K562 (cell line): ENCODE results near the gene RBMX. TPM values are rescaled to one million over a fixed set of nuclear protein-coding genes. Genes with fewer than 3 reads are reported as not detected.

Experiments
- ATAC-seq: fragments of 200-7000 bp; cut with Tn5 transposase; 3 replicates; pipeline ENCODE4 v1.9.1; 2020; ENCODE audit warnings: moderate library complexity
- BruUV-seq: library from RNA; stranded (reverse); fragments of 400-500 nt; replicated peaks from 2 replicates; lab custom pipeline; 2021; lab: Mats Ljungman, UMichigan
- CTCF ChIA-PET: fragments of 300-600 bp; formaldehyde crosslinking; extraction: SDS; loops from one replicate; lab custom pipeline; 2021; ENCODE audit warnings: low intra/inter-chr PET ratio; lab: Yijun Ruan, JAX
- POLR2A ChIA-PET: fragments of 300-600, 350-650 bp; sonication (Branson Sonifier 250); formaldehyde crosslinking; extraction: SDS; loops from one replicate; lab custom pipeline; 2021; ENCODE audit warnings: antibody characterized with exemption, inconsistent platforms; lab: Yijun Ruan, JAX
- DNase-seq, 4 experiments: peaks; one replicate each; pipeline versions ENCODE4 v3.0.0 to v3.0.0-alpha.2; 2011 to 2018; ENCODE audit warnings: low spot score in 3 of 4, mixed read lengths in 3 of 4; ENCODE audit errors: extremely low read depth in 1 of 4
- FAIRE-seq: peaks from 2 replicates; lab custom pipeline; 2011; peaks lifted over from hg19 to GRCh38; lab: Jason Lieb, UNC
- H2AFZ ChIP-seq: 2 replicates; pipeline ENCODE4 v1.6.0; 2011; ENCODE audit warnings: low read depth, low read length, control low read depth, inconsistent platforms
- H3K27ac ChIP-seq: fragments of 200-600 bp; 3 replicates; pipeline ENCODE4 v1.8.0; 2011; ENCODE audit warnings: low read depth, mild to moderate bottlenecking, control low read depth, inconsistent platforms, low read length, moderate library complexity, mixed read lengths; ENCODE audit errors: extremely low read depth
- H3K27me3 ChIP-seq, 2 experiments: fragments of 300-600 bp in 1 of 2; 2 replicates in 1 of 2; 3 replicates in 1 of 2; pipeline versions ENCODE4 v1.6.0 to v1.8.0; 2011; ENCODE audit warnings: inconsistent platforms in 2 of 2, low read length in 2 of 2, mild to moderate bottlenecking in 1 of 2, mixed read lengths in 1 of 2, moderate library complexity in 1 of 2; ENCODE audit not compliant: control insufficient read depth in 2 of 2, insufficient read depth in 2 of 2
- H3K36me3 ChIP-seq: fragments of 300-600 bp; 3 replicates; pipeline ENCODE4 v1.8.0; 2011; ENCODE audit warnings: mild to moderate bottlenecking, low read length, inconsistent platforms; ENCODE audit not compliant: control insufficient read depth, insufficient read depth
- H3K4me1 ChIP-seq, 2 experiments: fragments of 200-600 bp in 1 of 2; replicated peaks in 1 of 2; 2 replicates in 1 of 2; 3 replicates in 1 of 2; pipeline versions ENCODE4 v1.5.1 to v1.8.0; 2011; ENCODE audit warnings: inconsistent platforms in 2 of 2, low read length in 2 of 2, mild to moderate bottlenecking in 1 of 2, mixed read lengths in 1 of 2, moderate library complexity in 1 of 2; ENCODE audit not compliant: control insufficient read depth in 2 of 2, insufficient read depth in 2 of 2
- H3K4me2 ChIP-seq: 2 replicates; pipeline ENCODE4 v1.6.1; 2011; ENCODE audit warnings: low read length, control low read depth, inconsistent platforms, mixed read lengths; ENCODE audit not compliant: insufficient read depth
- H3K4me3 ChIP-seq: fragments of 200-600 bp; sonication (generic), shearing (Covaris generic); 2 replicates; pipeline ENCODE4 v1.5.1; 2016; ENCODE audit warnings: control low read depth, inconsistent platforms
- H3K79me2 ChIP-seq: fragments of 200-600 bp; 3 replicates; pipeline ENCODE4 v1.8.0; 2011; ENCODE audit warnings: low read length, inconsistent platforms; ENCODE audit not compliant: control insufficient read depth, insufficient read depth
- H3K9ac ChIP-seq, 2 experiments: 2 replicates each; pipeline versions ENCODE4 v1.6.0 to v1.6.1; 2011; ENCODE audit warnings: low read depth in 2 of 2, low read length in 2 of 2, control low read depth in 1 of 2, inconsistent platforms in 1 of 2, mild to moderate bottlenecking in 1 of 2, mixed read lengths in 1 of 2; ENCODE audit not compliant: insufficient read depth in 1 of 2
- H3K9me1 ChIP-seq: one replicate; pipeline ENCODE4 v1.6.0; 2011; ENCODE audit warnings: inconsistent platforms, mild to moderate bottlenecking, low read length, moderate library complexity; ENCODE audit not compliant: control insufficient read depth, insufficient read depth
- H3K9me3 ChIP-seq: replicated peaks from 2 replicates; pipeline ENCODE4 v1.5.1; 2011; ENCODE audit warnings: low read depth, low read length, inconsistent platforms; ENCODE audit not compliant: control insufficient read depth, insufficient read depth
- H4K20me1 ChIP-seq: replicated peaks from 2 replicates; pipeline ENCODE4 v1.6.1; 2011; ENCODE audit warnings: low read length, inconsistent platforms, mixed read lengths; ENCODE audit not compliant: control insufficient read depth, insufficient read depth
- DIDO1 ChIP-seq: fragments of 450-650 bp; IDR thresholded peaks from 2 replicates; pipeline ENCODE4 v1.6.1; 2016; ENCODE audit warnings: low read depth, missing biosample characterization, missing genetic modification characterization
- FOXJ3 ChIP-seq: sonication (generic); formaldehyde crosslinking; IDR thresholded peaks from 2 replicates; pipeline ENCODE4 v1.4.0; 2020; ENCODE audit warnings: mild to moderate bottlenecking, missing genetic modification reagents
- GATA2 ChIP-seq: sonication (generic); formaldehyde crosslinking; IDR thresholded peaks from 2 replicates; pipeline ENCODE4 v1.4.0; 2020; ENCODE audit warnings: mild to moderate bottlenecking, missing genetic modification reagents
- KDM2B ChIP-seq: fragments of 250-450 bp; sonication (Bioruptor Pico); IDR thresholded peaks from 2 replicates; pipeline ENCODE4 v1.8.0; 2021; ENCODE audit warnings: mild to moderate bottlenecking, moderate library complexity
- KLF6 ChIP-seq: fragments of 250-450 bp; sonication (Bioruptor Pico); IDR thresholded peaks from 2 replicates; pipeline ENCODE4 v1.4.0; 2020; ENCODE audit warnings: mild to moderate bottlenecking, moderate library complexity, borderline replicate concordance
- NUFIP1 ChIP-seq: fragments of 450-650 bp; IDR thresholded peaks from 2 replicates; pipeline ENCODE4 v1.6.1; 2018; ENCODE audit not compliant: partially characterized antibody
- RBM22 ChIP-seq: fragments of 200-400 bp; formaldehyde crosslinking; IDR thresholded peaks from 2 replicates; pipeline ENCODE4 v1.6.1; 2018; ENCODE audit warnings: low read length, low read depth; ENCODE audit not compliant: poor library complexity, severe bottlenecking
- RFX5 ChIP-seq: IDR thresholded peaks from 2 replicates; pipeline ENCODE4 v1.6.1; 2011; ENCODE audit warnings: low read depth, mild to moderate bottlenecking, improper control_type of control experiment, low read length
- SAFB ChIP-seq: fragments of 200-400 bp; formaldehyde crosslinking; IDR thresholded peaks from 2 replicates; pipeline ENCODE4 v1.6.1; 2017; ENCODE audit warnings: low read depth, low read length, borderline replicate concordance
- ZBTB1 ChIP-seq: sonication (generic); formaldehyde crosslinking; IDR thresholded peaks from 2 replicates; pipeline ENCODE4 v1.8.1; 2023; ENCODE audit warnings: missing genetic modification reagents, low read depth, mild to moderate bottlenecking, borderline replicate concordance
- ZNF174 ChIP-seq: fragments of 250-450 bp; sonication (Bioruptor Pico); IDR thresholded peaks from 2 replicates; pipeline ENCODE4 v1.4.0; 2020; ENCODE audit warnings: mild to moderate bottlenecking
- ZNF384 ChIP-seq: IDR thresholded peaks from 2 replicates; pipeline ENCODE4 v1.6.1; 2012; ENCODE audit warnings: low read depth, low read length, improper control_type of control experiment
- ZNF77 ChIP-seq: fragments of 250-450 bp; sonication (Bioruptor Pico); IDR thresholded peaks from 2 replicates; pipeline ENCODE4 v1.5.0; 2020
- WGBS: fragments of 100-300 bp; shearing (Covaris generic); methylation state at CpG from one replicate; pipeline ENCODE4 v1.1.6; 2016; ENCODE audit warnings: low coverage, mixed read lengths; ENCODE audit not compliant: insufficient coverage; ENCODE audit errors: missing lambda C conversion rate; 5-methylcytosine and 5-hydroxymethylcytosine counted together
- in situ Hi-C: fragments of 300-500 bp; cut with MboI; formaldehyde crosslinking; loops from 4 replicates; pipeline ENCODE4 v1.15.0; 2018; ENCODE audit warnings: inconsistent platforms, mixed read lengths
- intact Hi-C: fragments of 100-400 bp; cut with micrococcal nuclease; formaldehyde crosslinking; loops from 2 replicates; pipeline ENCODE4 v1.14.2; 2022
- polyA plus RNA-seq, 8 experiments: library from polyadenylated mRNA; depleted of rRNA in 4 of 8; stranded (reverse) in 5 of 8; unstranded in 3 of 8; fragments of >200 nt; fragmentation: Nextera tagmentation in 2 of 8; fragmentation: Illumina TruSeq in 1 of 8; extraction: Ambion mirVana in 2 of 8; extraction: Trizol in 1 of 8; gene quantifications; 2 replicates each; pipeline versions ENCODE4 v1.2.1 to v1.2.3, GENCODE V29; 2011 to 2014; ENCODE audit warnings: inconsistent platforms in 1 of 8, missing spikeins in 1 of 8
- total RNA-seq, 7 experiments: library from RNA; depleted of rRNA in 6 of 7; stranded (reverse); fragments of >200 nt in 6 of 7; fragmentation: Illumina TruSeq in 2 of 7; extraction: Trizol in 2 of 7; gene quantifications; 2 replicates each; pipeline versions ENCODE4 v1.2.1 to v1.2.3, GENCODE V29; 2011 to 2021; ENCODE audit warnings: low replicate concordance in 1 of 7
- TF ChIP-seq, protein P1 (sequence below): sonication (generic); formaldehyde crosslinking; IDR thresholded peaks from 2 replicates; pipeline ENCODE4 v1.8.1; 2022; ENCODE audit warnings: missing genetic modification reagents
- TF ChIP-seq, protein P2 (sequence below): fragments of 250-450 bp; sonication (Bioruptor Pico); IDR thresholded peaks from 2 replicates; pipeline ENCODE4 v1.4.0; 2020; ENCODE audit warnings: mild to moderate bottlenecking, moderate library complexity

RBMX gene
- total and polyA plus RNA-seq, 9 of the 15 experiments (the other 6 are each of a cell fraction or from before 2014, with no cell fraction given) = 405 to 671 (median 540) TPM

DNA sequence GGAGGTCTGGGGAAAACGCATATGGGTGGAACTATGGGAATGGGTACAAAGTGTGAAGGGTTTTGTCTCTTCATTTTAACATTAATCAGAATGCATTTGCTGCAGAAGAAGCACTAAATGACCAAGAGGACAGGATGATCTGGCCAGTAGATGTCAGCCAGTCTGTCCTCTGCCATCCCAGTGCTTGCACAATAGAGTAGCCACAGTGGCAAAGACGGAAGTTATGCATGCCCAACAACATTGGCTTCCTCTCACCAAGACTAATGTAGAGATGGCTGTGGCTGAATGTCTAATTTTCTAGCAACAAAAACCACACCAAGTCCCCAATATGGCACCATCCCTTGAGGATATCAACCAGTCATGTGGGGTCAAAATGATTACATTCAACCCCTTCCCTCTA lies 54.8 kb downstream of the RBMX start:
- in situ Hi-C loops = no loop called here
- no peaks in the 10 kb centered on the region for H3K9me1 ChIP-seq
- no peak overlapping the region for H3K4me2 ChIP-seq
- no peak for FAIRE-seq
- no peak overlapping the region for H2AFZ ChIP-seq
- H3K4me3 ChIP-seq = no peak overlapping the region
- no peaks in the 10 kb centered on the region; a peak in 1 of 5 replicates for H3K4me1 ChIP-seq
- H3K36me3 ChIP-seq = no peaks in the 10 kb centered on the region
- no TSS peak for BruUV-seq
- no peak overlapping the region for H3K9ac ChIP-seq
- H3K27ac ChIP-seq = no peak overlapping the region
- H3K9me3 ChIP-seq = no peaks in the 10 kb centered on the region
- DNase-seq = no peak
- 50% methylated on average over 2 of the region's 2 CpGs for WGBS
- no peaks in the 10 kb centered on the region for H3K79me2 ChIP-seq
- no peaks in the 10 kb centered on the region for H3K27me3 ChIP-seq
- no peaks in the 10 kb centered on the region for H4K20me1 ChIP-seq
- intact Hi-C loops = no loop called here
- ChIA-PET POLR2A (no interaction called here), CTCF (no interaction called here)
- no peak for ATAC-seq
- TF ChIP-seq KDM2B (CRISPR knock-in tag) (no peak), ZBTB1 (CRISPR knock-in tag) (no peak), FOXJ3 (CRISPR knock-in tag) (no peak), NUFIP1 (no peak), SAFB (no peak), RBM22 (no peak), RFX5 (no peak), KLF6 (CRISPR knock-in tag) (no peak), ZNF174 (no peak), ZNF384 (no peak), ZNF77 (CRISPR knock-in tag) (no peak), DIDO1 (tag) (no peak), GATA2 (CRISPR knock-in tag) (no peak)
- TF ChIP-seq, protein P1, sequence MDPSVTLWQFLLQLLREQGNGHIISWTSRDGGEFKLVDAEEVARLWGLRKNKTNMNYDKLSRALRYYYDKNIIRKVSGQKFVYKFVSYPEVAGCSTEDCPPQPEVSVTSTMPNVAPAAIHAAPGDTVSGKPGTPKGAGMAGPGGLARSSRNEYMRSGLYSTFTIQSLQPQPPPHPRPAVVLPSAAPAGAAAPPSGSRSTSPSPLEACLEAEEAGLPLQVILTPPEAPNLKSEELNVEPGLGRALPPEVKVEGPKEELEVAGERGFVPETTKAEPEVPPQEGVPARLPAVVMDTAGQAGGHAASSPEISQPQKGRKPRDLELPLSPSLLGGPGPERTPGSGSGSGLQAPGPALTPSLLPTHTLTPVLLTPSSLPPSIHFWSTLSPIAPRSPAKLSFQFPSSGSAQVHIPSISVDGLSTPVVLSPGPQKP = no peak
- TF ChIP-seq, protein P2, sequence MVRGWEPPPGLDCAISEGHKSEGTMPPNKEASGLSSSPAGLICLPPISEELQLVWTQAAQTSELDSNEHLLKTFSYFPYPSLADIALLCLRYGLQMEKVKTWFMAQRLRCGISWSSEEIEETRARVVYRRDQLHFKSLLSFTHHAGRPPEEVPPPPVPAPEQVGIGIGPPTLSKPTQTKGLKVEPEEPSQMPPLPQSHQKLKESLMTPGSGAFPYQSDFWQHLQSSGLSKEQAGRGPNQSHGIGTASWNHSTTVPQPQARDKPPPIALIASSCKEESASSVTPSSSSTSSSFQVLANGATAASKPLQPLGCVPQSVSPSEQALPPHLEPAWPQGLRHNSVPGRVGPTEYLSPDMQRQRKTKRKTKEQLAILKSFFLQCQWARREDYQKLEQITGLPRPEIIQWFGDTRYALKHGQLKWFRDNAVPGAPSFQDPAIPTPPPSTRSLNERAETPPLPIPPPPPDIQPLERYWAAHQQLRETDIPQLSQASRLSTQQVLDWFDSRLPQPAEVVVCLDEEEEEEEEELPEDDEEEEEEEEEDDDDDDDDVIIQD (CRISPR knock-in tag) = no peak
- TF ChIP-seq, all 486 proteins: peak for 0
